HL-60/S4 treated with phorbol 12-myristate 13-acetate at 8.2 ng/mL for 4 days and 3 days (cell line): ENCODE data around the gene UBE2J1.

Source experiments
- in situ Hi-C: fragments of 300-500 bp; cut with MboI; formaldehyde crosslinking; loops from 2 replicates; pipeline ENCODE4 v1.15.0; 2022; ENCODE audit warnings: low sequenced_read_pairs

Gene UBE2J1

DNA sequence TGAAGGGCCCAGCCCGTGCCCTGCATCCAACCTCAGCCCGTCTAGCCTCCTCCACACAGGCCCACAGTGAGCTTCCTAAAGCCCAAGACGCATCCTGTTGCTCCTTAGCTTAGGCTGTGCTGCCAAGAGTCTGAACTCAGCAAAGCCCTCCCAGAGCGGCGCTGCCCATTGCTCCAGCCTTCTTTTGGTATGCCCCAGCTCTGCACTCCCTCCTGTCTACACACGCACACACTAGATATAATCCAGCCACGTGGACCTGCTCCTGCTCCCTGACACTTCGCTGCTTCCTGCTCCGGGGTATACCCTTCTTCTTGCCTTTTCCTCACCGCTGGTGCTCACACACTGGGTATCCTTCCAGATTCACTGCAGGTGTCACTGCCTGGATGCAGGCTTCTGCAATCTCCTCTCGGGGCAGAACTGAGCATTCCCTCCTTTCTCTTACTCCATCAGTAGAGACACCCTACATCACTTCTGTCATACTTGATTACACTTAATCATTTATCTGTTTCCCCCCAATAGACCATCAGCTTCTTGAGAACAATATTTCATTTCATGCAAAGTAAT is 61.2 kb downstream of the UBE2J1 start:
- in situ Hi-C loops, result no loop called here

- in situ Hi-C loops, result no loop called here
Measured at GRCh38 chr6:89290401-89291155, 61.9 kb downstream of the UBE2J1 start.

GRCh38 chr6:89289710-89290109 is 62.8 kb downstream of the UBE2J1 start:
- in situ Hi-C loops, result no loop called here

- in situ Hi-C loops, result no loop called here
Measured at GRCh38 chr6:89287351-89288028, 65.0 kb downstream of the UBE2J1 start.

- in situ Hi-C loops, result no loop called here
Measured at GRCh38 chr6:89286516-89286915, 66.0 kb downstream of the UBE2J1 start.

GRCh38 chr6:89284963-89285735 is 67.4 kb downstream of the UBE2J1 start:
- in situ Hi-C loops, result no loop called here

DNA sequence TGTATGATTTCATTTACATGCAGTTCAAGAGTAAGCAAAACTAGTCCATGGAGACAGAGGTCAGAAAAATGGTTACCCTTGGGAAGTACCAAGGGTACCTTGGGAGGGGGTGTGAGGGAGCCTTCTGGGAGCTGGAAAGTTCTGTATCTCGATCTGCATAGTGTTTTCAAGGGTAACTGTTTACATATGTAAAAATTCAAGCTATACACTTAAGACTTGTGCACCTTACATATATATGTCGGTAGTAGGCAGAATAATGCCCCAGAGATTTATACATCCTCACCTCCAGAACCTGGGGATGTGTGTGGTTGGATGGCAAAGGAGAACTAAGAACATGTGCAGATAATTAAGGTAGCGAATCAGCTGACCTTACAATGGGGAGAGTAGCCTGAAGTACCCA is 68.4 kb downstream of the UBE2J1 start:
- in situ Hi-C loops, result no loop called here

DNA sequence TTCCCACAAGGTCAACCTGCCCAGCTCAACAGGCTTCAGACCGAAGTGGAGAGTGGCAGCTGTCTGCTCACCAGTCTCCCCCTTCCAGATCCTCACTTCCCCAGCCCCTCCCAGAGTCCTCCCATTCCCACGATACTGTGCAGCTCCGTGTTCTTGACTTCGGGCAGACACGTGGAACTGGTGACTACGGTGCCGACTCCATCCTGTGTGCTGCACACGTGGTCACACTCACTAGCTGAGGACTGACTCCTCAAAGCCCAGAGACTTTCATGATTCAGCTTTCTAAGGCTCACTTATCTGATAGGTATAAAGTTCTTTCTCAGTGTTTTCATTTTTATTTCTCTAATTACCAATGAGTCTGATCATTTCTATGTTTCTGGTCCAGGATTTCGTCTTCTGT is 69.8 kb downstream of the UBE2J1 start:
- in situ Hi-C loops, result no loop called here

DNA sequence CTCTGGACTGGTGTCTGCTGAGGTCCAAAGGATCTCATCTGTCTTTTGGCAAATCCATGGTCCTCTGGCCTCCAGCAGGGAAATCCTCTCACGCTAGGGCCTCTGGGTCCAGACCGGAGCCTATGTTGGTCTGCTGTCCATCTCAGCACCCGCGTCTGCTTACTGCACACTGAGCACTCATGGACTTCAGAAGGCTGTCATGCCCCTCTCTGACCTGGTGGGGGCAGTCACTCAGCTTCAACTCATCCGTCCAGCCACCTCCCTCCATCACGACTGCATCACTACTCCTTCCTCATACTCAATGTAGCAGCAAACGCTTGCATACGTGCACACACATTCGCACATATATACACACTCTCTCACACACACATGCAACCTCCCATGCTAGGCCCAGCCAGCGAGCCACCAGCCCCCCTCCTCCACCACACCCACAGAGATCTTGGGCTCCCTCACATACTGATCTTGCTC is 70.7 kb downstream of the UBE2J1 start:
- in situ Hi-C loops, result no loop called here

DNA sequence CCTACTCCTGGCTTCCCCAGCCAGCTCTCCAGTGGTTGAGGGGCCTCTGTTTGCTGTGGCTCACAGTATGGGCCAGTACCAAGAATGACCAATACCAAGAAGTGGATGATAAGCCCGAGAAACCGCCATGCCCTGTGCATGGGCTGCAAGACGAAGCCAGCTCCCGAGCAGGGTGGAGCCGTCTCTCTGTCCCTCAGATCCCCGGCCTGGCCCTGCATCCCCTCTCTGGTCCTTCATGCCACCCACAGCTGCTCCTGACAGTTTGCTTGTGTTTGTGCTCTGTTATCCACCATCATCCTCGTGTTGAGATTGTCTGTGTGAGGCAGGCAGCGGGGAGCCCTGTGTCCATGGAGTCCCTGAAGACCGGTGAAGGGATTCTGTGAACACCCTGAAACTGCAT is 73.6 kb downstream of the UBE2J1 start:
- in situ Hi-C loops, result no loop called here
